ENCODE measurements around the gene PON3. TPM values are rescaled to one million over a fixed set of nuclear protein-coding genes. Genes with fewer than 3 reads are reported as not detected.

Gene PON3
- total and polyA plus RNA-seq, 2 of the 13 experiments (the other 11 are each of a cell fraction or from before 2014, with no cell fraction given): 23.6 to 37.8 TPM

DNA sequence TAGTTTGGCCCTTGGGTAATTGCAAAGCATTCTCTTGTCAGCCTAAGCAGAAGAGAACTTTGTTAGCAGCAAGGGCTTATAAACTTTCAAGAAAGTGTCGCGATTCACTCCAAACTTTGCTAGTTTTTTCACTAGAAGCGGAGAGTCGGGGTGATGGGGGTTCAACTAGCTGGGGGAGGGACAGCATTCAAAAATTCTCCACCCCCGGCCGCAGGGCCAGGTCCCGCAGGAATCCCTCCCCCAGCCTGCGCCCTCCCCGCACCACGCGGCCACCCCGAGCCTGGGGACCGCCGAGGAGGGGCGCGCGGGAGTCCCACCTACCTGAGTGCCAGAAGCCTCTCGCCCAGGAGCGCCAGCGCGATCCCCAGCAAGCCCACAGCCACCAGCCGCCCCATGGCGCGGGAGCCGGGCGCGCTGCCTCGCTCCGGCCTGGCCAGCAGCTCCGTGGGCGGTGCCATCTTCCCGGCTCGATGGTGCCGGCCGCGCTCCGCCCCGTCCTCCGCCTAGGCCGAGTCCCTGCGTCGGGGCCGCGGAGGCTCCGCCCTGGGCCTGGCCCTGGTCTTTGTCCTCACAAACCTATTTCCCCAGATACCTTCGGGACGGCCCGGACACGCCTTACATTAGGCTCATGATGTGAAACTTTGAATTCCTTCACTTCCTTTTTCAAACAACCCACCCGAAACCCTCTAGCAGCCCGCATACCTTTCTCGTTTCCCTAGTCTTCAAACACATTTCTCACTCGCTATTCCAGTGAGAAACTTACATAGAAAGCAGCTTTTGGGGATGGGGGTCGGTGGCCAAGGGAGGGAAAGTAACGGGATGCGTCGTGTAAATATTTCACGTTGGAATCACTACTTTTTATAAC, 38.6 kb upstream of the PON3 start, which contains the start of gene PON2 (continued):
- TF ChIP-seq, protein P1, sequence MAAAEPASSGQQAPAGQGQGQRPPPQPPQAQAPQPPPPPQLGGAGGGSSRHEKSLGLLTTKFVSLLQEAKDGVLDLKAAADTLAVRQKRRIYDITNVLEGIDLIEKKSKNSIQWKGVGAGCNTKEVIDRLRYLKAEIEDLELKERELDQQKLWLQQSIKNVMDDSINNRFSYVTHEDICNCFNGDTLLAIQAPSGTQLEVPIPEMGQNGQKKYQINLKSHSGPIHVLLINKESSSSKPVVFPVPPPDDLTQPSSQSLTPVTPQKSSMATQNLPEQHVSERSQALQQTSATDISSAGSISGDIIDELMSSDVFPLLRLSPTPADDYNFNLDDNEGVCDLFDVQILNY (CRISPR knock-in tag; conservative IDR thresholded peaks at IDR 0.05): peak; percentile 49; the same call in 1 of the 2 replicates
- TF ChIP-seq ZNF530 (CRISPR knock-in tag; IDR thresholded peaks at IDR 0.05; ENCODE audit: low read depth): no peak
- no peak; the same call in 1 of the 2 replicates for TF ChIP-seq HNF4G (IDR thresholded peaks at IDR 0.05; ENCODE audit: borderline replicate concordance, low read depth, low read length)
- TF ChIP-seq HNF4G (CRISPR knock-in tag; IDR thresholded peaks at IDR 0.05; ENCODE audit: borderline replicate concordance, low read depth): no peak; the same call in 1 of the 2 replicates
- TF ChIP-seq KLF15 (CRISPR knock-in tag; IDR thresholded peaks at IDR 0.05; ENCODE audit: borderline replicate concordance): no peak
- TF ChIP-seq ZNF7 (CRISPR knock-in tag; IDR thresholded peaks at IDR 0.05): no peak
- no peak; the same call in 1 of the 2 replicates for TF ChIP-seq LCORL (IDR thresholded peaks at IDR 0.05)
- peak; percentile 89 for TF ChIP-seq LCORL (CRISPR knock-in tag; IDR thresholded peaks at IDR 0.05)
- peak; percentile 91 for TF ChIP-seq ETV6 (CRISPR knock-in tag; conservative IDR thresholded peaks at IDR 0.05)
- no peak for TF ChIP-seq NBN (conservative IDR thresholded peaks at IDR 0.05)
- TF ChIP-seq RCOR2 (CRISPR knock-in tag; IDR thresholded peaks at IDR 0.05): 0 out of 2 replicates have a peak, but pooled peaks have one; percentile 41
- TF ChIP-seq ZNF143 (CRISPR knock-in tag; IDR thresholded peaks at IDR 0.05): peak; percentile 57
- TF ChIP-seq, protein P2, sequence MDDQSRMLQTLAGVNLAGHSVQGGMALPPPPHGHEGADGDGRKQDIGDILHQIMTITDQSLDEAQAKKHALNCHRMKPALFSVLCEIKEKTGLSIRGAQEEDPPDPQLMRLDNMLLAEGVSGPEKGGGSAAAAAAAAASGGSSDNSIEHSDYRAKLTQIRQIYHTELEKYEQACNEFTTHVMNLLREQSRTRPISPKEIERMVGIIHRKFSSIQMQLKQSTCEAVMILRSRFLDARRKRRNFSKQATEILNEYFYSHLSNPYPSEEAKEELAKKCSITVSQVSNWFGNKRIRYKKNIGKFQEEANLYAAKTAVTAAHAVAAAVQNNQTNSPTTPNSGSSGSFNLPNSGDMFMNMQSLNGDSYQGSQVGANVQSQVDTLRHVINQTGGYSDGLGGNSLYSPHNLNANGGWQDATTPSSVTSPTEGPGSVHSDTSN (CRISPR knock-in tag; IDR thresholded peaks at IDR 0.05; ENCODE audit: borderline replicate concordance): 0 out of 2 replicates have a peak, but pooled peaks have one; percentile 44
- no peak for TF ChIP-seq CENPT (CRISPR knock-in tag; IDR thresholded peaks at IDR 0.05; ENCODE audit: low read depth)
- TF ChIP-seq, protein P3, sequence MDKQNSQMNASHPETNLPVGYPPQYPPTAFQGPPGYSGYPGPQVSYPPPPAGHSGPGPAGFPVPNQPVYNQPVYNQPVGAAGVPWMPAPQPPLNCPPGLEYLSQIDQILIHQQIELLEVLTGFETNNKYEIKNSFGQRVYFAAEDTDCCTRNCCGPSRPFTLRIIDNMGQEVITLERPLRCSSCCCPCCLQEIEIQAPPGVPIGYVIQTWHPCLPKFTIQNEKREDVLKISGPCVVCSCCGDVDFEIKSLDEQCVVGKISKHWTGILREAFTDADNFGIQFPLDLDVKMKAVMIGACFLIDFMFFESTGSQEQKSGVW (CRISPR knock-in tag; IDR thresholded peaks at IDR 0.05; ENCODE audit: borderline replicate concordance): no peak
- no peak for TF ChIP-seq ZNF713 (CRISPR knock-in tag; IDR thresholded peaks at IDR 0.05)
- TF ChIP-seq U2AF2 (IDR thresholded peaks at IDR 0.05; ENCODE audit: low read depth, low read length): no peak
- 0 out of 2 replicates have a peak, but pooled peaks have one; percentile 82 for TF ChIP-seq MED13 (CRISPR knock-in tag; IDR thresholded peaks at IDR 0.05)
- TF ChIP-seq RBM39 (IDR thresholded peaks at IDR 0.05; ENCODE audit: low read depth, low read length, poor library complexity, severe bottlenecking): peak; percentile 58
- TF ChIP-seq ATAD3A (CRISPR knock-in tag; IDR thresholded peaks at IDR 0.05): no peak
- peak; percentile 31; the same call in 1 of the 2 replicates for TF ChIP-seq ZNF670 (CRISPR knock-in tag; IDR thresholded peaks at IDR 0.05; ENCODE audit: borderline replicate concordance)
- TF ChIP-seq MEIS2 (CRISPR knock-in tag; IDR thresholded peaks at IDR 0.05): peak; percentile 80
- TF ChIP-seq ZSCAN30 (CRISPR knock-in tag; IDR thresholded peaks at IDR 0.05): no peak
- TF ChIP-seq TOPORS (CRISPR knock-in tag; IDR thresholded peaks at IDR 0.05): no peak; the same call in 1 of the 2 replicates
- TF ChIP-seq MYNN (CRISPR knock-in tag; IDR thresholded peaks at IDR 0.05; ENCODE audit: low read depth): 0 out of 2 replicates have a peak, but pooled peaks have one; percentile 30
- TF ChIP-seq ZKSCAN8 (CRISPR knock-in tag; IDR thresholded peaks at IDR 0.05; ENCODE audit: borderline replicate concordance): 0 out of 2 replicates have a peak, but pooled peaks have one; percentile 21
- TF ChIP-seq FOSL1 (CRISPR knock-in tag; IDR thresholded peaks at IDR 0.05; ENCODE audit: borderline replicate concordance): no peak
- peak; percentile 43; the same call in 1 of the 2 replicates for TF ChIP-seq SATB2 (CRISPR knock-in tag; IDR thresholded peaks at IDR 0.05)
- no peak for TF ChIP-seq TGIF2 (CRISPR knock-in tag; IDR thresholded peaks at IDR 0.05)

Measured in HepG2 (cell line).